GM12878 (cell line): ENCODE data around the gene ITGA7. TPM values are rescaled to one million over a fixed set of nuclear protein-coding genes. Genes with fewer than 3 reads are reported as not detected.

Experiments
- ATAC-seq: fragments of 200-7000 bp; cut with Tn5 transposase; 3 replicates; pipeline ENCODE4 v1.9.1; 2020; ENCODE audit warnings: mild to moderate bottlenecking, moderate library complexity
- BruUV-seq: library from RNA; stranded (reverse); fragments of 400-500 nt; replicated peaks from 2 replicates; lab custom pipeline; 2021; lab: Mats Ljungman, UMichigan
- CTCF ChIA-PET: fragments of 300-600 bp; sonication (Branson Sonifier 250); formaldehyde crosslinking; extraction: SDS; loops from one replicate; lab custom pipeline; 2021; ENCODE audit warnings: inconsistent platforms; lab: Yijun Ruan, JAX
- POLR2A ChIA-PET: fragments of 350-600 bp; formaldehyde crosslinking; extraction: SDS; loops from one replicate; lab custom pipeline; 2021; ENCODE audit warnings: inconsistent platforms; lab: Charles Lee
- RAD21 ChIA-PET: fragments of 300-600 bp; sonication (Branson Sonifier 250); formaldehyde crosslinking; loops from one replicate; lab custom pipeline; 2023; ENCODE audit warnings: antibody characterized with exemption; ENCODE audit not compliant: unreplicated experiment; lab: Charles Lee
- SMC1A ChIA-PET: fragments of 300-600 bp; sonication (Branson Sonifier 250); formaldehyde crosslinking; loops from one replicate; lab custom pipeline; 2023; ENCODE audit not compliant: unreplicated experiment, uncharacterized antibody; lab: Charles Lee
- DNase-seq: peaks from one replicate; pipeline ENCODE4 v3.0.0-alpha.2; 2011; ENCODE audit warnings: low read depth, low spot score
- FAIRE-seq: peaks from 3 replicates; lab custom pipeline; 2011; peaks lifted over from hg19 to GRCh38; lab: Jason Lieb, UNC
- H2AFZ ChIP-seq: 2 replicates; pipeline ENCODE4 v1.6.0; 2011; ENCODE audit warnings: low read depth, low read length, control low read depth; ENCODE audit not compliant: control insufficient read depth
- H3K27ac ChIP-seq: 2 replicates; pipeline ENCODE4 v1.5.1; 2011; ENCODE audit warnings: control low read depth; ENCODE audit not compliant: control insufficient read depth, insufficient read depth
- H3K27me3 ChIP-seq, 2 experiments: replicated peaks in 1 of 2; 2 replicates each; pipeline versions ENCODE4 v1.6.0 to v1.6.1; 2011; ENCODE audit warnings: low read length in 1 of 2; ENCODE audit not compliant: control insufficient read depth in 2 of 2, insufficient read depth in 2 of 2
- H3K36me3 ChIP-seq, 2 experiments: 2 replicates each; pipeline ENCODE4 v1.5.1; 2011; ENCODE audit warnings: low read length in 1 of 2; ENCODE audit not compliant: control insufficient read depth in 2 of 2, insufficient read depth in 2 of 2
- H3K4me1 ChIP-seq: 2 replicates; pipeline ENCODE4 v1.6.1; 2011; ENCODE audit warnings: mild to moderate bottlenecking, low read length, moderate library complexity, mixed read lengths; ENCODE audit not compliant: control insufficient read depth, insufficient read depth
- H3K4me2 ChIP-seq: 2 replicates; pipeline ENCODE4 v1.6.0; 2011; ENCODE audit warnings: control low read depth; ENCODE audit not compliant: control insufficient read depth, insufficient read depth
- H3K4me3 ChIP-seq: fragments of 200-600 bp; sonication (generic); 2 replicates; pipeline ENCODE4 v1.5.1; 2016
- H3K79me2 ChIP-seq: 2 replicates; pipeline ENCODE4 v1.6.0; 2011; ENCODE audit warnings: low read length; ENCODE audit not compliant: control insufficient read depth, insufficient read depth
- H3K9ac ChIP-seq: 2 replicates; pipeline ENCODE4 v1.8.0; 2011; ENCODE audit warnings: low read length, control low read depth, mixed read lengths; ENCODE audit not compliant: control insufficient read depth, insufficient read depth
- H3K9me3 ChIP-seq: replicated peaks from 3 replicates; pipeline ENCODE4 v1.5.1; 2011; ENCODE audit warnings: mild to moderate bottlenecking, low read length; ENCODE audit not compliant: control insufficient read depth, insufficient read depth
- H4K20me1 ChIP-seq: 2 replicates; pipeline ENCODE4 v1.6.0; 2011; ENCODE audit not compliant: control insufficient read depth, insufficient read depth
- ETV6 ChIP-seq, 2 experiments: fragments of 450-650 bp in 1 of 2; IDR thresholded peaks in 1 of 2; conservative IDR thresholded peaks in 1 of 2; 2 replicates each; pipeline ENCODE4 v1.6.1; 2014; ENCODE audit warnings: antibody characterized with exemption in 1 of 2, borderline replicate concordance in 1 of 2, low read depth in 1 of 2, mild to moderate bottlenecking in 1 of 2, moderate library complexity in 1 of 2
- FOXM1 ChIP-seq: IDR thresholded peaks from 2 replicates; pipeline ENCODE4 v1.6.1; 2012; ENCODE audit warnings: low read depth, mild to moderate bottlenecking, inconsistent platforms, low read length, moderate library complexity
- IRF3 ChIP-seq: fragments of 450-650 bp; IDR thresholded peaks from 2 replicates; pipeline ENCODE4 v1.6.1; 2014; ENCODE audit warnings: mild to moderate bottlenecking
- MTA2 ChIP-seq: fragments of 450-650 bp; IDR thresholded peaks from 2 replicates; pipeline ENCODE4 v1.6.1; 2016; ENCODE audit warnings: low read depth, mild to moderate bottlenecking, moderate library complexity
- NFIC ChIP-seq: IDR thresholded peaks from 2 replicates; pipeline ENCODE4 v1.6.1; 2012; ENCODE audit warnings: low read depth, mild to moderate bottlenecking, inconsistent platforms, low read length, moderate library complexity
- NR2F1 ChIP-seq: fragments of 450-650 bp; conservative IDR thresholded peaks from 2 replicates; pipeline ENCODE4 v1.6.1; 2017; ENCODE audit warnings: mild to moderate bottlenecking
- PAX5 ChIP-seq: IDR thresholded peaks from 2 replicates; pipeline ENCODE4 v1.6.1; 2011; ENCODE audit warnings: low read depth, low read length, borderline replicate concordance
- PKNOX1 ChIP-seq: fragments of 450-650 bp; IDR thresholded peaks from 2 replicates; pipeline ENCODE4 v1.6.1; 2016; ENCODE audit warnings: mild to moderate bottlenecking
- PML ChIP-seq: IDR thresholded peaks from 2 replicates; pipeline ENCODE4 v1.6.1; 2012; ENCODE audit warnings: low read length, inconsistent platforms
- SIX5 ChIP-seq: IDR thresholded peaks from 2 replicates; pipeline ENCODE4 v1.6.1; 2011; ENCODE audit warnings: mild to moderate bottlenecking, low read depth, low read length, moderate library complexity; ENCODE audit not compliant: severe bottlenecking
- SMAD1 ChIP-seq: fragments of 450-650 bp; IDR thresholded peaks from 2 replicates; pipeline ENCODE4 v1.6.1; 2018; ENCODE audit warnings: mild to moderate bottlenecking, low read depth; ENCODE audit not compliant: partially characterized antibody
- USF2 ChIP-seq: IDR thresholded peaks from 2 replicates; pipeline ENCODE4 v1.6.1; 2011; ENCODE audit warnings: low read depth, low read length, improper control_type of control experiment, borderline replicate concordance
- ZNF384 ChIP-seq: IDR thresholded peaks from 2 replicates; pipeline ENCODE4 v1.6.1; 2012; ENCODE audit warnings: low read depth, mild to moderate bottlenecking, low read length, improper control_type of control experiment, borderline replicate concordance
- WGBS: methylation state at CpG from one replicate; pipeline ENCODE4 v1.1.6; 2016; ENCODE audit warnings: low lambda C conversion rate; ENCODE audit not compliant: insufficient replicate concordance, insufficient coverage; ENCODE audit errors: missing lambda C conversion rate; 5-methylcytosine and 5-hydroxymethylcytosine counted together
- in situ Hi-C: fragments of 300-500 bp; cut with MboI; formaldehyde crosslinking; loops from 9 replicates; pipeline ENCODE4 v1.14.3; 2018; ENCODE audit warnings: mixed read lengths
- intact Hi-C: fragments of 100-400 bp; cut with micrococcal nuclease; formaldehyde crosslinking; loops from one replicate; pipeline ENCODE4 v1.14.2; 2022; ENCODE audit not compliant: unreplicated experiment
- polyA plus RNA-seq, 11 experiments: library from polyadenylated mRNA; depleted of rRNA in 4 of 11; unstranded in 6 of 11; stranded (reverse) in 5 of 11; fragments of >200 nt; fragmentation: Nextera tagmentation in 4 of 11; fragmentation: Illumina TruSeq in 1 of 11; extraction: Ambion mirVana in 4 of 11; extraction: Trizol in 1 of 11; gene quantifications; 1 replicate in 1 of 11; 2 replicates in 10 of 11; pipeline versions ENCODE4 v1.2.1 to v1.2.3, GENCODE V29; 2011 to 2016; ENCODE audit warnings: inconsistent platforms in 2 of 11, missing spikeins in 2 of 11, low read depth in 1 of 11
- total RNA-seq, 4 experiments: library from RNA; depleted of rRNA in 3 of 4; stranded (reverse); fragments of >200 nt in 3 of 4; fragmentation: Illumina TruSeq in 1 of 4; extraction: Trizol in 1 of 4; gene quantifications; 2 replicates each; pipeline versions ENCODE4 v1.2.1 to v1.2.3, GENCODE V29; 2013 to 2021

Gene ITGA7
- total and polyA plus RNA-seq, 10 of the 15 experiments (the other 5 are each of a cell fraction or from before 2014, with no cell fraction given): 0.18 to 5.1 (median 1.5) TPM

- ATAC-seq: no peak
- ChIA-PET CTCF (no interaction called here), POLR2A (no interaction called here), RAD21 (no interaction called here), SMC1A (no interaction called here)
- intact Hi-C loops (no loop called here), in situ Hi-C loops (no loop called here)
- no peak overlapping the region for H3K27ac ChIP-seq
- no peaks in the 10 kb centered on the region for H3K79me2 ChIP-seq
- DNase-seq: no peak
- H3K9ac ChIP-seq: no peak overlapping the region
- no peak for FAIRE-seq
- H4K20me1 ChIP-seq: no peaks in the 10 kb centered on the region
- 37% methylated on average over 16 of the region's 21 CpGs for WGBS
- H3K4me1 ChIP-seq: no peaks in the 10 kb centered on the region
- H3K27me3 ChIP-seq: no peaks in the 10 kb centered on the region
- BruUV-seq: no TSS peak
- no peaks in the 10 kb centered on the region for H3K36me3 ChIP-seq
- H2AFZ ChIP-seq: no peak overlapping the region
- TF ChIP-seq ZNF384 (no peak), PML (no peak), PAX5 (no peak)
- H3K4me2 ChIP-seq: no peak overlapping the region
- H3K4me3 ChIP-seq: no peak overlapping the region
- H3K9me3 ChIP-seq: no peaks in the 10 kb centered on the region
Observed at GRCh38 chr12:55700255-55701018, 7.3 kb downstream of the ITGA7 start.

GRCh38 chr12:55699471-55700055, 8.1 kb downstream of the ITGA7 start:
- H3K9ac ChIP-seq: no peak overlapping the region
- ChIA-PET RAD21 (no interaction called here), POLR2A (no interaction called here), CTCF (interaction anchor here (1.1 to 1.2 kb wide), 2 partner anchors 17 to 43 kb away, joined by 3 read pairs; partner anchors contain the start of gene BLOC1S1), SMC1A (no interaction called here)
- no peaks in the 10 kb centered on the region for H3K79me2 ChIP-seq
- no peaks in the 10 kb centered on the region for H3K9me3 ChIP-seq
- no peaks in the 10 kb centered on the region for H3K4me1 ChIP-seq
- no peak overlapping the region for H3K4me3 ChIP-seq
- 35% methylated on average over 4 of the region's 5 CpGs for WGBS
- no peaks in the 10 kb centered on the region for H3K27me3 ChIP-seq
- H2AFZ ChIP-seq: no peak overlapping the region
- intact Hi-C loops: no loop called here
- in situ Hi-C loops: no loop called here
- FAIRE-seq (no peak), DNase-seq (no peak), ATAC-seq (no peak)
- no peak overlapping the region for H3K27ac ChIP-seq
- no peaks in the 10 kb centered on the region for H4K20me1 ChIP-seq
- no TSS peak for BruUV-seq
- no peaks in the 10 kb centered on the region for H3K36me3 ChIP-seq
- H3K4me2 ChIP-seq: no peak overlapping the region
- TF ChIP-seq USF2 (no peak), MTA2 (no peak), IRF3 (no peak), ETV6 (conservative IDR thresholded peaks at IDR 0.05 in 1 of 2, IDR thresholded peaks at IDR 0.05 in 1 of 2; ENCODE audit: borderline replicate concordance in 1 of 2, low read depth in 1 of 2) (no peak), PKNOX1 (no peak), SIX5 (no peak), NFIC (no peak), FOXM1 (no peak), NR2F1 (no peak), SMAD1 (no peak)
